Cortex of kidney (tissue), 1 donor: ENCODE data around the gene PDE1A.

Experiments used
- DNase-seq: peaks from one replicate; lab custom pipeline; 2025; lab: John Stamatoyannopoulos, UW

PDE1A gene

DNA sequence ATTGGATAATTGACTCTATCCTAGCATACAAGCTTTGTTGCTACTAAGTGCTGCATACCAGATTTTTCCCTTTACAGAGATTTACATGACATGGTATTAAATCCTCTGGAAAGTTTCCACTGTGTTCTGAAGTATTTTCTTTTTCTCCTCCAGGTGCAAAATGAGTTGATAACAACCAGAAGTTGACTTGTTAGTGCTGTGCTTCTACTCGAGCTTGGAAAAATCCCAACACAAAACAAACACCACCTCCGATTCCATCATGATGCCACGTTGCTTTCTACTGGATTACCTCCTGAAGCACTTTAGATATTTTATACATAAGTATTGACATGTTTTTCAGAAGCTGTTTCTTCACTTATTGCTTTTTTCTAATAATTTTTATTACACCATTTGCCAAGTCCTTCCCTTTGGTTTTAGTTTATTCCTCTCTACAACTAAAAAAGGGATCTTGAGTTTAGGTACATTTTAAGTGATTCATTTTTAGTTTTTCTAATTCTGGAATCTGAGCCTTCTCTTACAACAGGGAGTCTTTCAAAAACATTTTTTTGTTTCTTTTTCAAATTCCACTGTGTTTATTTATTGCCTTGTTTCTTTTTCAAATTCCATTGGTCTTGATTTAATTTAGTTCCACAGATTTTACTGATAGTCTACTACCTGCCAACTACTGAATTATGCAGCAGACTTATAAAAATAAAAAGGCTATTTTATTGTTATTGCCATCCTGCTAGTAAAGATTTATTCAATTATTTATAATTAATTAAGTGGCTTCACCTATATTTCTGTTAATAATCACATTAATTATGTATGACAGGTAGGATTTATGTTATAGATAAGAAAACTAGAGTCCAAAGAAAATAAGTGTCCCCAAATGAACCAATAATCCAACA, 297.8 kb downstream of the PDE1A start:
- no peak for DNase-seq

- no peak for DNase-seq
Observed at GRCh38 chr2:182117196-182117595, 309.6 kb downstream of the PDE1A start.

GRCh38 chr2:182116774-182117173, 310.1 kb downstream of the PDE1A start:
- no peak for DNase-seq

GRCh38 chr2:182115258-182115657, 311.6 kb downstream of the PDE1A start:
- no peak for DNase-seq

GRCh38 chr2:182113334-182113733, 313.5 kb downstream of the PDE1A start:
- DNase-seq = no peak

- DNase-seq = no peak
Observed at GRCh38 chr2:182110347-182110746, 316.5 kb downstream of the PDE1A start.

- DNase-seq = no peak
Observed at GRCh38 chr2:182103526-182103925, 323.3 kb downstream of the PDE1A start.

DNA sequence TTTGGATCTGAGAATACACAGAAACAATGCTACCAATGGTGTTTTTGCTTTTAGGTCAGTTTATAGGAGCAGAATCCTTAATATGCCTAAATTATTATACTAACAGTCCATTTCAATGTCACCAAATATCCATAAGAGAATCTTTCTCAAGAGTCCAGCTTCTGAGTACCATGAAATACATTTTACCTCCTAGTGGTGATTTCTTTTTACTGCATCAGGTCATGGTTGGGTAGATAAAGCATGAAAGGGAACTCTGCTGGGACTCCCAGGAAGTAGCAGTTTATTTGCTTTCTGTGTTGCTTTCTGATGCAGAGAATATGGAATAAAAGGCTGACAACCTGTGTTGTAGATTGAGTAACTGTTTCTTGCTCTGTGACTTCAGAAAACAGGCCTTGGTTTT, 325.6 kb downstream of the PDE1A start:
- DNase-seq = no peak

GRCh38 chr2:182098648-182099047, 328.2 kb downstream of the PDE1A start:
- DNase-seq = no peak

DNA sequence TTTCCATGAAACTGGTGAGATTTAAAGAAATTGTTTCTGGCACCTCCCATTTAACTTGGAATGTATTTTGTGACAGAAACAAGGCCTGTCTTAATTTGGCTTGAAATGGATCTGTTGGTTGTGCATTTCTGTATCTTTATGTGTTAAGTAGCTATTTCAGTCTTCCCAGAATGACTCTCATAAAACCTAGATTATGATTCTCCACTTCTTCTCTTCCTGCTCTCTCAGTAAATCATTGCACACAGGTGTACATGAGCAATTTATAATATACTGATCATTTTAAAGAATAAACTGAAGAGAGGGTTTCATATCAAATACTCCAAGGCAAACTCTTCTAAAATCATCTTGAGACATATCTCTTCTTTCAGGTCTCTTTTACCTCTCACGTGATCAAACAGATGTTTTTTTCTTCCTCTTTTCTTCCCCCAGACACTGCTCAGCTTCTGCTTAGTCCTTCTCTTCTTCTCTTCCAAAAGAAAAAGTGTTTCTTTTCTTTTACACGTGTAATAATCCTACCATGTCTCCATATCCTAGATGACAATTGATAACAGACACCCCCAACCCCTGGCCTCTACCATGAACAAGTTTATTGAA, 329.2 kb downstream of the PDE1A start:
- DNase-seq = no peak

DNA sequence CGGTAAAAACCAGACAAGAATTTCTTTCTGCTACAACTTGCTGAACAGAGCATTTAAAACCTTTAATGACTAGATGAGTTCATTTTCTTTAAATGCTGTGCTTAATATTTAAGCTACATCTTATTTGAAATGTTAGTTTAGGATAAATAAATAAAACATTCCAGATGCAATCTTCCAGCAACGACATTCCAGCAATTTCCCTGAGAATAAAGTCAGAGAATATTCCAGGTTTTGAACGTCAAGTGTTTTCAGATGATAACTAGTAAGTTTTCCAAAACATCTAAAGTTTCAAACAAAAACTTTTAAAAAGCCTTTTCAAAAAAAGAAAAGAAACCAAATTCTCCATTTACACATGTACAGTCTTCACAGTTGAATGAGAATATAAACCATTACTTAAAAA, 336.4 kb downstream of the PDE1A start:
- DNase-seq = no peak
